ENCODE data around the gene LITAF.
"Not testable (repeated sequence)": the region's sequence is repeated elsewhere in the genome, so short reads cannot be mapped to it uniquely, and the experiment has no call there.

Gene LITAF

GRCh38 chr16:11620243-11621003 lies 33.7 kb upstream of the LITAF start:
- DNase-seq: no peak

- peak; percentile 59 for DNase-seq
Observed at GRCh38 chr16:11619327-11619851, 32.7 kb upstream of the LITAF start.

GRCh38 chr16:11618107-11618717 lies 31.5 kb upstream of the LITAF start:
- DNase-seq: no peak

- no peak for DNase-seq
Observed at GRCh38 chr16:11615748-11616447, 29.2 kb upstream of the LITAF start.

GRCh38 chr16:11614587-11615175 lies 28.0 kb upstream of the LITAF start:
- no peak for DNase-seq

GRCh38 chr16:11613381-11614303 lies 26.9 kb upstream of the LITAF start:
- DNase-seq: no peak

GRCh38 chr16:11612665-11613025 lies 25.9 kb upstream of the LITAF start:
- no peak for DNase-seq

GRCh38 chr16:11611871-11612664 lies 25.3 kb upstream of the LITAF start:
- no peak for DNase-seq

GRCh38 chr16:11610580-11610979 lies 23.9 kb upstream of the LITAF start:
- DNase-seq: no peak

- DNase-seq: no peak
Observed at GRCh38 chr16:11610121-11610505, 23.4 kb upstream of the LITAF start.

- DNase-seq: no peak
Observed at GRCh38 chr16:11609474-11610120, 22.9 kb upstream of the LITAF start.

GRCh38 chr16:11605891-11606290 lies 19.2 kb upstream of the LITAF start:
- DNase-seq: no peak

- DNase-seq: no peak
Observed at GRCh38 chr16:11605564-11605886, 18.8 kb upstream of the LITAF start.

GRCh38 chr16:11604783-11605563 lies 18.3 kb upstream of the LITAF start:
- DNase-seq: no peak

- not testable (repeated sequence) for DNase-seq
Observed at GRCh38 chr16:11604296-11604695, 17.6 kb upstream of the LITAF start.

- DNase-seq: no peak
Observed at GRCh38 chr16:11603331-11603750, 16.6 kb upstream of the LITAF start.

GRCh38 chr16:11602321-11602720 lies 15.6 kb upstream of the LITAF start:
- no peak for DNase-seq

- DNase-seq: no peak
Observed at GRCh38 chr16:11601911-11602310, 15.2 kb upstream of the LITAF start.

- DNase-seq: no peak
Observed at GRCh38 chr16:11601425-11601824, 14.7 kb upstream of the LITAF start.

- no peak for DNase-seq
Observed at GRCh38 chr16:11599579-11599978, 12.9 kb upstream of the LITAF start.

Measured in CD4-positive, alpha-beta T cell treated with Interleukin-17A for 4 hours (primary cell).